ENCODE results near the gene KLF12.

GRCh38 chr13:74118328-74118727 is 15.9 kb downstream of the KLF12 start:
- TF ChIP-seq EZH2 (IDR thresholded peaks at IDR 0.05; ENCODE audit: borderline replicate concordance, low read length), result no peak
- no peak for TF ChIP-seq CTCF (conservative IDR thresholded peaks at IDR 0.05 in 1 of 2, IDR thresholded peaks at IDR 0.05 in 1 of 2; ENCODE audit: extremely low read depth in 1 of 2, insufficient read depth in 1 of 2, low read depth in 1 of 2, low read length in 2 of 2)

Measured in mammary epithelial cell (primary cell).